ENCODE results near the gene DIDO1. TPM values are rescaled to one million over a fixed set of nuclear protein-coding genes. Genes with fewer than 3 reads are reported as not detected.

DIDO1 gene
- total RNA-seq, 1 experiment from 2014 or later = 33.2 TPM

- no peaks in the 10 kb centered on the region for H3K9me2 ChIP-seq (replicated peaks; ENCODE audit: low read length)
- no peak overlapping the region for H3K9ac ChIP-seq (ENCODE audit: low read length)
Observed at GRCh38 chr20:62832951-62833391, 93.3 kb downstream of the DIDO1 start.

GRCh38 chr20:62832212-62832922 is 93.9 kb downstream of the DIDO1 start:
- Histone ChIP-seq H3K4me2 (ENCODE audit: low read length) (peak overlapping the region; percentile 72), H3F3A (ENCODE audit: low read length, unreplicated experiment) (no peaks in the 10 kb centered on the region), H3K4me1 (ENCODE audit: insufficient read depth, low read length) (peaks cover 27% of the 10 kb centered on the region), H3K4me3 (ENCODE audit: low read length) (peak overlapping the region; percentile 36), H3K79me2 (ENCODE audit: low read length) (no peaks in the 10 kb centered on the region), H3K27me3 (ENCODE audit: low read length) (no peaks in the 10 kb centered on the region), H3K9me3 (ENCODE audit: low read length) (no peaks in the 10 kb centered on the region), H3K9ac (ENCODE audit: low read length) (no peak overlapping the region), H4K20me1 (ENCODE audit: low read length) (no peaks in the 10 kb centered on the region), H3K9me2 (replicated peaks; ENCODE audit: low read length) (no peaks in the 10 kb centered on the region), H3K27ac (ENCODE audit: low read length) (no peak overlapping the region), H2AFZ (ENCODE audit: low read length) (peak overlapping the region; percentile 65), H3K36me3 (ENCODE audit: low read depth, low read length) (no peaks in the 10 kb centered on the region)
- TF ChIP-seq CTCF (conservative IDR thresholded peaks at IDR 0.05; ENCODE audit: low read depth, low read length) (no peak), EZH2phosphoT487 (IDR thresholded peaks at IDR 0.05; ENCODE audit: borderline replicate concordance, low read length) (no peak), EZH2 (IDR thresholded peaks at IDR 0.05; ENCODE audit: low read length, unreplicated experiment) (no peak)
- ChIA-PET CTCF (interaction anchor here (1.8 kb wide), 1 partner anchor 10 kb away, joined by 8 read pairs; no protein-coding TSS in a partner anchor), POLR2A (ENCODE audit: unreplicated experiment) (interaction anchor here (0.6 kb wide), 1 partner anchor 107 kb away, joined by 3 read pairs; no protein-coding TSS in a partner anchor)
- intact Hi-C loops (cut with micrococcal nuclease) = no loop called here
- ATAC-seq = peak; percentile 72
- DNase-seq = peak; percentile 76
- no TSS peak for BruUV-seq (replicated peaks)

More at GRCh38 chr20:62832951-62833391, 93.3 kb downstream of the DIDO1 start:
- H3K27ac ChIP-seq (ENCODE audit: low read length) = no peak overlapping the region
- ATAC-seq = peak; percentile 28
- no peak for TF ChIP-seq EZH2phosphoT487 (IDR thresholded peaks at IDR 0.05; ENCODE audit: borderline replicate concordance, low read length)
- TF ChIP-seq EZH2 (IDR thresholded peaks at IDR 0.05; ENCODE audit: low read length, unreplicated experiment) = no peak
- TF ChIP-seq CTCF (conservative IDR thresholded peaks at IDR 0.05; ENCODE audit: low read depth, low read length) = no peak
- ChIA-PET POLR2A (ENCODE audit: unreplicated experiment) (no interaction called here), CTCF (interaction anchor here (1.8 kb wide), 1 partner anchor 10 kb away, joined by 8 read pairs; no protein-coding TSS in a partner anchor)
- no peaks in the 10 kb centered on the region for H3F3A ChIP-seq (ENCODE audit: low read length, unreplicated experiment)
- peak overlapping the region; percentile 65 for H2AFZ ChIP-seq (ENCODE audit: low read length)
- H3K36me3 ChIP-seq (ENCODE audit: low read depth, low read length) = no peaks in the 10 kb centered on the region
- no peaks in the 10 kb centered on the region for H3K27me3 ChIP-seq (ENCODE audit: low read length)
- H3K4me3 ChIP-seq (ENCODE audit: low read length) = peak overlapping the region; percentile 36
- H3K4me1 ChIP-seq (ENCODE audit: insufficient read depth, low read length) = peaks cover 27% of the 10 kb centered on the region
- DNase-seq = no peak
- peak overlapping the region; percentile 72 for H3K4me2 ChIP-seq (ENCODE audit: low read length)
- intact Hi-C loops (cut with micrococcal nuclease) = no loop called here
- no peaks in the 10 kb centered on the region for H3K79me2 ChIP-seq (ENCODE audit: low read length)
- H3K9me3 ChIP-seq (ENCODE audit: low read length) = no peaks in the 10 kb centered on the region
- no peaks in the 10 kb centered on the region for H4K20me1 ChIP-seq (ENCODE audit: low read length)
- BruUV-seq (replicated peaks) = no TSS peak

DNA sequence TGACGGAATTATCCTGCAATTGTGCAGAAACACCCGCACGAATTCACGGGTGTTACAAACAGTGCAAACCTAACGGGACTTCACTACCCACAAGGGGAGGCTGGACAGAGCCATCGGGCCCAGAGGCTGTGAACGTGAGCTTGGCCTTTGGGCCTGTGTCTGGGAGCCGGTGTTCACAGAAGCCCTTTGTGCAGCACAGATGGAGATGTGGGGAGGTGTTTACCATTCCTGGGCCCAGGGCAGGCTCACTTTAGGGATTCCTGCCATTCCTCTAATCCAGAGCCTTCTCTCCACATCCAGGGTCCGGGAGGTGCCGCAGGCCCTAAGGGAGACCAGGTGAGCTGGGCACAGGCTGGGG is 94.5 kb downstream of the DIDO1 start:
- peaks cover 27% of the 10 kb centered on the region for H3K4me1 ChIP-seq (ENCODE audit: insufficient read depth, low read length)
- intact Hi-C loops (cut with micrococcal nuclease) = no loop called here
- POLR2A ChIA-PET (ENCODE audit: unreplicated experiment) = interaction anchor here (0.6 kb wide), 1 partner anchor 108 kb away, joined by 3 read pairs; no protein-coding TSS in a partner anchor

More for the DNA sequence above, 94.5 kb downstream of the DIDO1 start:
- Histone ChIP-seq H3K79me2 (ENCODE audit: low read length) (no peaks in the 10 kb centered on the region), H3K9me3 (ENCODE audit: low read length) (no peaks in the 10 kb centered on the region), H3K9me2 (replicated peaks; ENCODE audit: low read length) (no peaks in the 10 kb centered on the region), H4K20me1 (ENCODE audit: low read length) (no peaks in the 10 kb centered on the region), H3F3A (ENCODE audit: low read length, unreplicated experiment) (no peaks in the 10 kb centered on the region), H3K36me3 (ENCODE audit: low read depth, low read length) (no peaks in the 10 kb centered on the region), H3K27me3 (ENCODE audit: low read length) (no peaks in the 10 kb centered on the region), H3K27ac (ENCODE audit: low read length) (no peak overlapping the region), H3K9ac (ENCODE audit: low read length) (no peak overlapping the region), H3K4me2 (ENCODE audit: low read length) (peak overlapping the region; percentile 72), H2AFZ (ENCODE audit: low read length) (peak overlapping the region; percentile 65; the same call in 1 of the 2 replicates), H3K4me3 (ENCODE audit: low read length) (peak overlapping the region; percentile 36; the same call in 1 of the 2 replicates)
- DNase-seq = no peak
- peak; percentile 8 for ATAC-seq
- TF ChIP-seq EZH2phosphoT487 (IDR thresholded peaks at IDR 0.05; ENCODE audit: borderline replicate concordance, low read length) (no peak), CTCF (conservative IDR thresholded peaks at IDR 0.05; ENCODE audit: low read depth, low read length) (no peak), EZH2 (IDR thresholded peaks at IDR 0.05; ENCODE audit: low read length, unreplicated experiment) (no peak)
- BruUV-seq (replicated peaks) = no TSS peak
- CTCF ChIA-PET = interaction anchor here (1.8 kb wide), 1 partner anchor 9 kb away, joined by 8 read pairs; no protein-coding TSS in a partner anchor

All from PC-3 (cell line).